ENCODE results near the gene CFAP74. TPM values are rescaled to one million over a fixed set of nuclear protein-coding genes. Genes with fewer than 3 reads are reported as not detected.

CFAP74 gene
- polyA plus RNA-seq, 2 of the 4 experiments (the other 2 are of a cell fraction) = 0.03 to 0.04 TPM

DNA sequence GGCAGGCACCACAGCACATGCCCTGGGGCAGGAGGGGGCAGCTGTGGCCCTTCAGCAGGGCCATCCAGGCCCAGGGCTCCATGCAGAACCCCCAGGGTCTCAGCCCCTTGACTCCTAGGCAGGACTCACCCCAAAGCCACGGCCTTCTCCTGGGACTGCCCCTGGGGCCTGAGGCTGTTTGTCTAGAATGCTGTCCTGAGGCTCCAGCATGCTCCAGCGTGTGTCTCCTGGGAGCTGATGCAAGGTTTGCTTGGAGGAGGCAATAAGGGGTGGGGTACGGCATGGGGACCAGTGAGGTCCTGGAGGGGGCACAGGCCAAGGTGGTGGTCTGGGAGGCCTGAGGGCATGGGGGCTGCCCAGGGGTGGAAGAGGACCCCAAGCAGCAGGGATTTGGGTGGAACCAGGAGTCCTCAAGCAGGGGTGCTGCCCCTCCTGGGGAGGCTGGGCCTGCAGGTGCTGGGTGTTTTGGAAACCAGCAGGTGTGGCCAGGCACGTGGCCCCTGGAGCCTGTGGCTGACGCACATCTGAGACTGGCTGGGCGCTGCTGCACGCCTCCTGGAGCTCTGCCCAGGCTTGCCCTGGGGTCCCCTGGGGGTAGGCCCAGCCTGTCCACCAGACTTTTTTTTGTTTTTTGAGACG lies 96.4 kb downstream of the CFAP74 start:
- Histone ChIP-seq H3K4me1 (peaks cover 25% of the 10 kb centered on the region), H3K27ac (peak overlapping the region; percentile 63 to 92), H3K9me3 (no peaks in the 10 kb centered on the region), H3K4me3 (no peak overlapping the region), H3K4me2 (peak overlapping the region; percentile 14; the same call in 1 of the 3 replicates)
- FAIRE-seq (no peak), DNase-seq (ENCODE audit: low read depth in 1 of 2, low spot score in 1 of 2) (no peak), ATAC-seq (peak; percentile 1 to 23; a peak in 3 of 6 replicates)
- ChIA-PET CTCF (interaction anchor here (0.6 to 5.4 kb wide), 18 partner anchors 8 to 187 kb away, joined by 3 to 40 read pairs (median 6); partner anchors contain the start of gene CALML6), POLR2A (no interaction called here)
- WGBS (ENCODE audit: missing lambda C conversion rate) = 86% methylated on average over 6 of the region's 8 CpGs
- TF ChIP-seq EHMT2 (IDR thresholded peaks at IDR 0.05; ENCODE audit: low read depth) (no peak), NFE2L2 (conservative IDR thresholded peaks at IDR 0.05; ENCODE audit: low read length) (no peak), POLR2A (IDR thresholded peaks at IDR 0.05; ENCODE audit: low read length) (no peak), RAD21 (conservative IDR thresholded peaks at IDR 0.05 in 1 of 2, IDR thresholded peaks at IDR 0.05 in 1 of 2) (no peak), FOSB (CRISPR knock-in tag; IDR thresholded peaks at IDR 0.05) (no peak), KDM5A (IDR thresholded peaks at IDR 0.05) (no peak), MAFK (IDR thresholded peaks at IDR 0.05; ENCODE audit: partially characterized antibody) (no peak), FOSL2 (IDR thresholded peaks at IDR 0.05) (no peak), FOSL2 (CRISPR knock-in tag; IDR thresholded peaks at IDR 0.05) (no peak), BHLHE40 (IDR thresholded peaks at IDR 0.05; ENCODE audit: low read depth, low read length) (no peak), SREBF2 (IDR thresholded peaks at IDR 0.05) (no peak)
- TF ChIP-seq, protein P1, sequence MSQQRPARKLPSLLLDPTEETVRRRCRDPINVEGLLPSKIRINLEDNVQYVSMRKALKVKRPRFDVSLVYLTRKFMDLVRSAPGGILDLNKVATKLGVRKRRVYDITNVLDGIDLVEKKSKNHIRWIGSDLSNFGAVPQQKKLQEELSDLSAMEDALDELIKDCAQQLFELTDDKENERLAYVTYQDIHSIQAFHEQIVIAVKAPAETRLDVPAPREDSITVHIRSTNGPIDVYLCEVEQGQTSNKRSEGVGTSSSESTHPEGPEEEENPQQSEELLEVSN (IDR thresholded peaks at IDR 0.05; ENCODE audit: borderline replicate concordance, low read depth) = no peak
- TF ChIP-seq, protein P2, sequence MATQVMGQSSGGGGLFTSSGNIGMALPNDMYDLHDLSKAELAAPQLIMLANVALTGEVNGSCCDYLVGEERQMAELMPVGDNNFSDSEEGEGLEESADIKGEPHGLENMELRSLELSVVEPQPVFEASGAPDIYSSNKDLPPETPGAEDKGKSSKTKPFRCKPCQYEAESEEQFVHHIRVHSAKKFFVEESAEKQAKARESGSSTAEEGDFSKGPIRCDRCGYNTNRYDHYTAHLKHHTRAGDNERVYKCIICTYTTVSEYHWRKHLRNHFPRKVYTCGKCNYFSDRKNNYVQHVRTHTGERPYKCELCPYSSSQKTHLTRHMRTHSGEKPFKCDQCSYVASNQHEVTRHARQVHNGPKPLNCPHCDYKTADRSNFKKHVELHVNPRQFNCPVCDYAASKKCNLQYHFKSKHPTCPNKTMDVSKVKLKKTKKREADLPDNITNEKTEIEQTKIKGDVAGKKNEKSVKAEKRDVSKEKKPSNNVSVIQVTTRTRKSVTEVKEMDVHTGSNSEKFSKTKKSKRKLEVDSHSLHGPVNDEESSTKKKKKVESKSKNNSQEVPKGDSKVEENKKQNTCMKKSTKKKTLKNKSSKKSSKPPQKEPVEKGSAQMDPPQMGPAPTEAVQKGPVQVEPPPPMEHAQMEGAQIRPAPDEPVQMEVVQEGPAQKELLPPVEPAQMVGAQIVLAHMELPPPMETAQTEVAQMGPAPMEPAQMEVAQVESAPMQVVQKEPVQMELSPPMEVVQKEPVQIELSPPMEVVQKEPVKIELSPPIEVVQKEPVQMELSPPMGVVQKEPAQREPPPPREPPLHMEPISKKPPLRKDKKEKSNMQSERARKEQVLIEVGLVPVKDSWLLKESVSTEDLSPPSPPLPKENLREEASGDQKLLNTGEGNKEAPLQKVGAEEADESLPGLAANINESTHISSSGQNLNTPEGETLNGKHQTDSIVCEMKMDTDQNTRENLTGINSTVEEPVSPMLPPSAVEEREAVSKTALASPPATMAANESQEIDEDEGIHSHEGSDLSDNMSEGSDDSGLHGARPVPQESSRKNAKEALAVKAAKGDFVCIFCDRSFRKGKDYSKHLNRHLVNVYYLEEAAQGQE (IDR thresholded peaks at IDR 0.05) = no peak
- TF ChIP-seq, protein P3, sequence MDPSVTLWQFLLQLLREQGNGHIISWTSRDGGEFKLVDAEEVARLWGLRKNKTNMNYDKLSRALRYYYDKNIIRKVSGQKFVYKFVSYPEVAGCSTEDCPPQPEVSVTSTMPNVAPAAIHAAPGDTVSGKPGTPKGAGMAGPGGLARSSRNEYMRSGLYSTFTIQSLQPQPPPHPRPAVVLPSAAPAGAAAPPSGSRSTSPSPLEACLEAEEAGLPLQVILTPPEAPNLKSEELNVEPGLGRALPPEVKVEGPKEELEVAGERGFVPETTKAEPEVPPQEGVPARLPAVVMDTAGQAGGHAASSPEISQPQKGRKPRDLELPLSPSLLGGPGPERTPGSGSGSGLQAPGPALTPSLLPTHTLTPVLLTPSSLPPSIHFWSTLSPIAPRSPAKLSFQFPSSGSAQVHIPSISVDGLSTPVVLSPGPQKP (IDR thresholded peaks at IDR 0.05; ENCODE audit: low read depth, low read length) = no peak
- TF ChIP-seq, protein P4, sequence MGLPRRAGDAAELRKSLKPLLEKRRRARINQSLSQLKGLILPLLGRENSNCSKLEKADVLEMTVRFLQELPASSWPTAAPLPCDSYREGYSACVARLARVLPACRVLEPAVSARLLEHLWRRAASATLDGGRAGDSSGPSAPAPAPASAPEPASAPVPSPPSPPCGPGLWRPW (IDR thresholded peaks at IDR 0.05) = no peak

DNA sequence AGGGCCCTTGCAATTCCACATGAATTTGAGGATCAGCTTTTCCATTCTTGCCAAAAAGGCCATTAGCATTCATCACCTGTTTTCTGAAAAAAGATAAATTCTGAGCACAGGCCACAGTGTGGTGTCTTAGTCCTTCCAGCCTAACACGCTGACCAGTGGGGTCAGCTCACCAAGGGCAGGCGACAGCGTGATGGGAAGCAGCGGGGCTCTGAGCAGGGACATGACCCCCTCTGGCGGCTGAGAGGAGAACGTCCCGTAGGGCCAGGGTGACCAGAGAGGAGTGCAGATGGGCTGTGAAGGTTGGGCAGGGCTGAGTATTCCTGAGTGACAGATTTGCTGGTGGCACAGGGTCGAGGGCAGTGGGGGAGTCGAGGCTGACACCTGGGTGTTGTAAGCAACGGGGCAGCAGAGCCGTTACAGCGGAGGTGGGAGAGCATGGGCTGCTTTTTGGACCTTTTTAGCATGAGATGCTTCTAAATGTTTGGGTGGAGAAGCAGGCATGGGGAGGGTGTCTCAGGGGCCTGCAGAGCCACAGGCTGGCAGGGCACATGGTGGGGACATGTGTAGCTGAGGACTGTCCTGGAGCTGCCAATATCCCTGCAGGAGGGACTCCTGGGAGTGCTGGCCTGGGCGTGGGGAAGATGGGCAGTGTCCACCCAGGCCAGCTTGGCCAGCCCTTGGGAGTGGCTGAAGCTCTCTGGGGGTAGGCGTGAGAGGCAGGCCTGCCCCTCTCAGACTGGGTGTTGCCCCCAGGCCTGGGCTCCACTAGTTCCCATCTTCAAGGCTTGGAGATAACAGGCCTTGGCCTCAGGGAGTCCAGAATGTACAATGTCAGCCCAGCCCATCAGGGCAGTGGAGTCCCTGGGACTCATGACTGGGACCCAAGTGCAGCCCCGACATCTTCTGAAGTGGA lies 97.1 kb downstream of the CFAP74 start:
- ATAC-seq (peak; percentile 88 to 89), DNase-seq (ENCODE audit: low read depth in 1 of 2, low spot score in 1 of 2) (peak; percentile 80 to 83), FAIRE-seq (no peak)
- H3K4me3 ChIP-seq = no peak overlapping the region
- peak overlapping the region; percentile 63 to 92; a peak in 5 of 6 replicates for H3K27ac ChIP-seq
- WGBS (ENCODE audit: missing lambda C conversion rate) = 4% methylated on average over 11 of the region's 15 CpGs
- peak overlapping the region; percentile 14; the same call in 1 of the 3 replicates for H3K4me2 ChIP-seq
- H3K4me1 ChIP-seq = peaks cover 25% of the 10 kb centered on the region
- CTCF ChIA-PET = interaction anchor here (0.5 to 5.4 kb wide), 39 partner anchors 8 to 186 kb away, joined by 3 to 40 read pairs (median 5); partner anchors contain the start of gene CALML6
- POLR2A ChIA-PET = no interaction called here
- TF ChIP-seq ZSCAN20 (CRISPR knock-in tag; IDR thresholded peaks at IDR 0.05) = no peak
- peak; percentile 67 for TF ChIP-seq SMC3 (IDR thresholded peaks at IDR 0.05)
- no peak for TF ChIP-seq JUNB (IDR thresholded peaks at IDR 0.05)
- TF ChIP-seq RAD21 (conservative IDR thresholded peaks at IDR 0.05 in 1 of 2, IDR thresholded peaks at IDR 0.05 in 1 of 2) = peak; percentile 82 to 93
- TF ChIP-seq, protein P5, sequence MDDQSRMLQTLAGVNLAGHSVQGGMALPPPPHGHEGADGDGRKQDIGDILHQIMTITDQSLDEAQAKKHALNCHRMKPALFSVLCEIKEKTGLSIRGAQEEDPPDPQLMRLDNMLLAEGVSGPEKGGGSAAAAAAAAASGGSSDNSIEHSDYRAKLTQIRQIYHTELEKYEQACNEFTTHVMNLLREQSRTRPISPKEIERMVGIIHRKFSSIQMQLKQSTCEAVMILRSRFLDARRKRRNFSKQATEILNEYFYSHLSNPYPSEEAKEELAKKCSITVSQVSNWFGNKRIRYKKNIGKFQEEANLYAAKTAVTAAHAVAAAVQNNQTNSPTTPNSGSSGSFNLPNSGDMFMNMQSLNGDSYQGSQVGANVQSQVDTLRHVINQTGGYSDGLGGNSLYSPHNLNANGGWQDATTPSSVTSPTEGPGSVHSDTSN (IDR thresholded peaks at IDR 0.05) = no peak
- TF ChIP-seq, protein P6, sequence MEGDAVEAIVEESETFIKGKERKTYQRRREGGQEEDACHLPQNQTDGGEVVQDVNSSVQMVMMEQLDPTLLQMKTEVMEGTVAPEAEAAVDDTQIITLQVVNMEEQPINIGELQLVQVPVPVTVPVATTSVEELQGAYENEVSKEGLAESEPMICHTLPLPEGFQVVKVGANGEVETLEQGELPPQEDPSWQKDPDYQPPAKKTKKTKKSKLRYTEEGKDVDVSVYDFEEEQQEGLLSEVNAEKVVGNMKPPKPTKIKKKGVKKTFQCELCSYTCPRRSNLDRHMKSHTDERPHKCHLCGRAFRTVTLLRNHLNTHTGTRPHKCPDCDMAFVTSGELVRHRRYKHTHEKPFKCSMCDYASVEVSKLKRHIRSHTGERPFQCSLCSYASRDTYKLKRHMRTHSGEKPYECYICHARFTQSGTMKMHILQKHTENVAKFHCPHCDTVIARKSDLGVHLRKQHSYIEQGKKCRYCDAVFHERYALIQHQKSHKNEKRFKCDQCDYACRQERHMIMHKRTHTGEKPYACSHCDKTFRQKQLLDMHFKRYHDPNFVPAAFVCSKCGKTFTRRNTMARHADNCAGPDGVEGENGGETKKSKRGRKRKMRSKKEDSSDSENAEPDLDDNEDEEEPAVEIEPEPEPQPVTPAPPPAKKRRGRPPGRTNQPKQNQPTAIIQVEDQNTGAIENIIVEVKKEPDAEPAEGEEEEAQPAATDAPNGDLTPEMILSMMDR (IDR thresholded peaks at IDR 0.05) = peak; percentile 69
- no peak for TF ChIP-seq TP53 (CRISPR knock-in tag; IDR thresholded peaks at IDR 0.05)
- H3K9me3 ChIP-seq = no peaks in the 10 kb centered on the region
